Measurements from ENCODE around the gene ARMC3.

The ARMC3 gene

DNA sequence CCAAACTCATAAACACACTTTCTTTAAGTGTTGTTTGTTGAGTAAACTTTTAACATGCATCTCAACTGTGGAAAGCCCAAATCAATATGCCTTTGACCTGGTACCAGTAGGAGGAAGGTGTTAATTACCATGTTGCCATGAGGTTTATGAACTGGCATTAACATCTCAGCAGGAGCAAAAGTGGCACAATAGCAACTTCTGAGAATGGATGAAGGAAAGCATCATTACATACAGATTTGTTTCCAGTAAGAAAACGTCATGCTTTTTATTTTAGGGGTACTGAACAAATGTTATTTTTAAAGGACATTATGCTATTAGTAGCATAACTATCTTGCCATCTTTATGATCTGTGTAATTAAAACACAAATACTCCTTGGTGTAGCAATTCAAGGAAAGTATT is 51.1 kb downstream of the ARMC3 start:
- H3K4me3 ChIP-seq (replicated peaks; ENCODE audit: insufficient read depth, low read length), result no peak overlapping the region
- H3K27ac ChIP-seq (replicated peaks), result no peak overlapping the region
- no peak for DNase-seq (ENCODE audit: low read depth in 1 of 2, low spot score in 1 of 2)
- TF ChIP-seq POLR2AphosphoS5 (IDR thresholded peaks at IDR 0.05; ENCODE audit: low read depth) (no peak), GABPA (IDR thresholded peaks at IDR 0.05; ENCODE audit: low read depth) (no peak), SPI1 (IDR thresholded peaks at IDR 0.05; ENCODE audit: borderline replicate concordance, low read depth) (no peak)
- TF ChIP-seq, protein P1, sequence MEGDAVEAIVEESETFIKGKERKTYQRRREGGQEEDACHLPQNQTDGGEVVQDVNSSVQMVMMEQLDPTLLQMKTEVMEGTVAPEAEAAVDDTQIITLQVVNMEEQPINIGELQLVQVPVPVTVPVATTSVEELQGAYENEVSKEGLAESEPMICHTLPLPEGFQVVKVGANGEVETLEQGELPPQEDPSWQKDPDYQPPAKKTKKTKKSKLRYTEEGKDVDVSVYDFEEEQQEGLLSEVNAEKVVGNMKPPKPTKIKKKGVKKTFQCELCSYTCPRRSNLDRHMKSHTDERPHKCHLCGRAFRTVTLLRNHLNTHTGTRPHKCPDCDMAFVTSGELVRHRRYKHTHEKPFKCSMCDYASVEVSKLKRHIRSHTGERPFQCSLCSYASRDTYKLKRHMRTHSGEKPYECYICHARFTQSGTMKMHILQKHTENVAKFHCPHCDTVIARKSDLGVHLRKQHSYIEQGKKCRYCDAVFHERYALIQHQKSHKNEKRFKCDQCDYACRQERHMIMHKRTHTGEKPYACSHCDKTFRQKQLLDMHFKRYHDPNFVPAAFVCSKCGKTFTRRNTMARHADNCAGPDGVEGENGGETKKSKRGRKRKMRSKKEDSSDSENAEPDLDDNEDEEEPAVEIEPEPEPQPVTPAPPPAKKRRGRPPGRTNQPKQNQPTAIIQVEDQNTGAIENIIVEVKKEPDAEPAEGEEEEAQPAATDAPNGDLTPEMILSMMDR (IDR thresholded peaks at IDR 0.05; ENCODE audit: insufficient read depth, low read length), result no peak
- TF ChIP-seq, protein P2, sequence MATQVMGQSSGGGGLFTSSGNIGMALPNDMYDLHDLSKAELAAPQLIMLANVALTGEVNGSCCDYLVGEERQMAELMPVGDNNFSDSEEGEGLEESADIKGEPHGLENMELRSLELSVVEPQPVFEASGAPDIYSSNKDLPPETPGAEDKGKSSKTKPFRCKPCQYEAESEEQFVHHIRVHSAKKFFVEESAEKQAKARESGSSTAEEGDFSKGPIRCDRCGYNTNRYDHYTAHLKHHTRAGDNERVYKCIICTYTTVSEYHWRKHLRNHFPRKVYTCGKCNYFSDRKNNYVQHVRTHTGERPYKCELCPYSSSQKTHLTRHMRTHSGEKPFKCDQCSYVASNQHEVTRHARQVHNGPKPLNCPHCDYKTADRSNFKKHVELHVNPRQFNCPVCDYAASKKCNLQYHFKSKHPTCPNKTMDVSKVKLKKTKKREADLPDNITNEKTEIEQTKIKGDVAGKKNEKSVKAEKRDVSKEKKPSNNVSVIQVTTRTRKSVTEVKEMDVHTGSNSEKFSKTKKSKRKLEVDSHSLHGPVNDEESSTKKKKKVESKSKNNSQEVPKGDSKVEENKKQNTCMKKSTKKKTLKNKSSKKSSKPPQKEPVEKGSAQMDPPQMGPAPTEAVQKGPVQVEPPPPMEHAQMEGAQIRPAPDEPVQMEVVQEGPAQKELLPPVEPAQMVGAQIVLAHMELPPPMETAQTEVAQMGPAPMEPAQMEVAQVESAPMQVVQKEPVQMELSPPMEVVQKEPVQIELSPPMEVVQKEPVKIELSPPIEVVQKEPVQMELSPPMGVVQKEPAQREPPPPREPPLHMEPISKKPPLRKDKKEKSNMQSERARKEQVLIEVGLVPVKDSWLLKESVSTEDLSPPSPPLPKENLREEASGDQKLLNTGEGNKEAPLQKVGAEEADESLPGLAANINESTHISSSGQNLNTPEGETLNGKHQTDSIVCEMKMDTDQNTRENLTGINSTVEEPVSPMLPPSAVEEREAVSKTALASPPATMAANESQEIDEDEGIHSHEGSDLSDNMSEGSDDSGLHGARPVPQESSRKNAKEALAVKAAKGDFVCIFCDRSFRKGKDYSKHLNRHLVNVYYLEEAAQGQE (IDR thresholded peaks at IDR 0.05; ENCODE audit: insufficient replicate concordance, low read depth), result no peak
- H3K27me3 ChIP-seq (ENCODE audit: insufficient read depth, poor library complexity, severe bottlenecking), result no peaks in the 10 kb centered on the region

DNA sequence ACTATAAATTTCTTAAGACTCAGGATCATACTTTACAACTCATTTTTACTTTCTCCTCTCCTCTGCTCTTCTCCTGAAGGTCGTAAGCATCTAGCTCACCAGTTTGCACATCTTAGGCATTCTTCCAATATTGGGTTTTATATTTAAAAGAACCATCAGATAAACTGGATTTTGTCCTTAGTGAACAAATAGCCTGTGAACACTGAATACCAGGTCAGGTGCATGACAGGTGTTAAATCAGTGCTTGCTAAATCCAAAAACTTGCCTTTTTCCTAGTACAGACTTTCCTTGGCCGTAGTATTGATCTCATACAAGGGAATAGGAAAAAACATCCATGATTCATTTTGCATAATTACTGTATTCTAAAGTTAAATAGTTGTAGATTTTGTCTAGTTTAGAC is 53.0 kb downstream of the ARMC3 start:
- no peaks in the 10 kb centered on the region for H3K27me3 ChIP-seq (ENCODE audit: insufficient read depth, poor library complexity, severe bottlenecking)
- no peak overlapping the region for H3K4me3 ChIP-seq (replicated peaks; ENCODE audit: insufficient read depth, low read length)
- TF ChIP-seq SPI1 (IDR thresholded peaks at IDR 0.05; ENCODE audit: borderline replicate concordance, low read depth) (no peak), GABPA (IDR thresholded peaks at IDR 0.05; ENCODE audit: low read depth) (no peak), POLR2AphosphoS5 (IDR thresholded peaks at IDR 0.05; ENCODE audit: low read depth) (no peak)
- TF ChIP-seq, protein P1 (IDR thresholded peaks at IDR 0.05; ENCODE audit: insufficient read depth, low read length), result no peak
- TF ChIP-seq, protein P2 (IDR thresholded peaks at IDR 0.05; ENCODE audit: insufficient replicate concordance, low read depth), result no peak
- DNase-seq (ENCODE audit: low read depth in 1 of 2, low spot score in 1 of 2), result no peak
- H3K27ac ChIP-seq (replicated peaks), result no peak overlapping the region

DNA sequence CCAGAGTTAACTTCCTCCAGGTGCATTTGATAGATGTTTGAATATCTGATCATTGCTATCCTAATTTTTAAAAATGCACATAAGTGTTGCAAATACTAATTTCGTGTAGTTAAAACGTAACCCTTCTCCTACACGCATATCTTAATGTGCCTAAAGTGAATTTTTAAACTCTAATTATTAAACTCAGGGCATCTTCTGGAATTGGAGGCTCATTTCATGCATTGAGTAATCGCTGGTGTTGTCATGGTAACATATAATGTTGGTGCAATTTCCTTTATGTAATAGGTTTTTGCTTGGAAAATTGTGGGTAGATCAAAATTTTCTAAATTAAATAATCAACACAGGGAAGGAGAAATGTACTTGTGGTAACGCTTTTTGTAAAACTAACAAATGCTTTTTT is 56.2 kb downstream of the ARMC3 start:
- TF ChIP-seq, protein P1 (IDR thresholded peaks at IDR 0.05; ENCODE audit: insufficient read depth, low read length), result no peak
- TF ChIP-seq, protein P2 (IDR thresholded peaks at IDR 0.05; ENCODE audit: insufficient replicate concordance, low read depth), result no peak
- no peak for TF ChIP-seq GABPA (IDR thresholded peaks at IDR 0.05; ENCODE audit: low read depth)
- no peak for TF ChIP-seq POLR2AphosphoS5 (IDR thresholded peaks at IDR 0.05; ENCODE audit: low read depth)
- TF ChIP-seq SPI1 (IDR thresholded peaks at IDR 0.05; ENCODE audit: borderline replicate concordance, low read depth), result no peak
- DNase-seq (ENCODE audit: low read depth in 1 of 2, low spot score in 1 of 2), result no peak
- H3K27ac ChIP-seq (replicated peaks), result no peak overlapping the region
- H3K27me3 ChIP-seq (ENCODE audit: insufficient read depth, poor library complexity, severe bottlenecking), result no peaks in the 10 kb centered on the region
- no peak overlapping the region for H3K4me3 ChIP-seq (replicated peaks; ENCODE audit: insufficient read depth, low read length)

Data from HL-60 (cell line).